HEK293 (cell line): ENCODE data around the gene LYPD3.

Experiments
- CTCF ChIA-PET: fragments of 350-600 bp; formaldehyde crosslinking; extraction: SDS; loops from one replicate; lab custom pipeline; 2021; ENCODE audit warnings: antibody characterized with exemption; lab: Yijun Ruan, JAX
- POLR2A ChIA-PET: fragments of 300-600 bp; formaldehyde crosslinking; extraction: SDS; loops from one replicate; lab custom pipeline; 2020; ENCODE audit warnings: antibody characterized with exemption, inconsistent platforms; lab: Yijun Ruan, JAX
- H3K27ac ChIP-seq: fragments of 200-500 bp; sonication (Bioruptor generic); 2 replicates; pipeline ENCODE4 v1.5.1; 2014; ENCODE audit warnings: low read depth, low read length, control low read depth, inconsistent platforms; ENCODE audit errors: extremely low read depth
- H3K36me3 ChIP-seq, 2 experiments: fragments of 200-500 bp in 1 of 2; sonication (Bioruptor generic) in 1 of 2; 1 replicate in 1 of 2; 2 replicates in 1 of 2; pipeline ENCODE4 v1.5.1; 2014 to 2017; ENCODE audit warnings: inconsistent platforms in 2 of 2, low read length in 2 of 2; ENCODE audit not compliant: control insufficient read depth in 2 of 2, insufficient read depth in 1 of 2
- H3K4me1 ChIP-seq: fragments of 200-500 bp; sonication (Bioruptor generic); 2 replicates; pipeline ENCODE4 v1.5.1; 2014; ENCODE audit warnings: mild to moderate bottlenecking, low read length, inconsistent platforms; ENCODE audit not compliant: control insufficient read depth, insufficient read depth
- H3K4me3 ChIP-seq: 2 replicates; pipeline ENCODE4 v1.5.1; 2011; ENCODE audit warnings: low read depth, mild to moderate bottlenecking, control low read depth, low read length, moderate library complexity
- H3K9me3 ChIP-seq: fragments of 200-500 bp; sonication (Bioruptor generic); 2 replicates; pipeline ENCODE4 v1.5.1; 2014; ENCODE audit warnings: low read depth, low read length, inconsistent platforms; ENCODE audit not compliant: control insufficient read depth, insufficient read depth
- OVOL3 ChIP-seq: fragments of 450-650 bp; formaldehyde crosslinking; IDR thresholded peaks from 2 replicates; pipeline ENCODE4 v1.5.1; 2016; ENCODE audit warnings: missing biosample characterization, missing genetic modification characterization
- WT1 ChIP-seq: fragments of 450-650 bp; formaldehyde crosslinking; IDR thresholded peaks from 2 replicates; pipeline ENCODE4 v1.5.1; 2016; ENCODE audit warnings: missing biosample characterization, missing genetic modification characterization
- ZFP41 ChIP-seq: fragments of 450-650 bp; formaldehyde crosslinking; IDR thresholded peaks from 2 replicates; pipeline ENCODE4 v1.5.1; 2016; ENCODE audit warnings: missing biosample characterization, missing genetic modification characterization, borderline replicate concordance
- ZNF133 ChIP-seq: fragments of 450-650 bp; formaldehyde crosslinking; IDR thresholded peaks from 2 replicates; pipeline ENCODE4 v1.5.1; 2016; ENCODE audit warnings: missing biosample characterization, missing genetic modification characterization
- ZNF175 ChIP-seq: fragments of 450-650 bp; formaldehyde crosslinking; IDR thresholded peaks from 2 replicates; pipeline ENCODE4 v1.5.1; 2016; ENCODE audit warnings: missing biosample characterization, missing genetic modification characterization
- ZNF221 ChIP-seq: fragments of 450-650 bp; formaldehyde crosslinking; IDR thresholded peaks from 2 replicates; pipeline ENCODE4 v1.5.1; 2017; ENCODE audit warnings: missing biosample characterization, missing genetic modification characterization, borderline replicate concordance
- ZNF302 ChIP-seq: fragments of 450-650 bp; formaldehyde crosslinking; IDR thresholded peaks from 2 replicates; pipeline ENCODE4 v1.5.1; 2016; ENCODE audit warnings: missing biosample characterization, missing genetic modification characterization, low read depth
- ZNF311 ChIP-seq: fragments of 450-650 bp; formaldehyde crosslinking; IDR thresholded peaks from 2 replicates; pipeline ENCODE4 v1.5.1; 2017; ENCODE audit warnings: missing biosample characterization, missing genetic modification characterization, borderline replicate concordance
- ZNF530 ChIP-seq: fragments of 450-650 bp; formaldehyde crosslinking; IDR thresholded peaks from 2 replicates; pipeline ENCODE4 v1.5.1; 2016; ENCODE audit warnings: low read depth, missing biosample characterization, missing genetic modification characterization
- ZNF585B ChIP-seq: fragments of 450-650 bp; formaldehyde crosslinking; IDR thresholded peaks from 2 replicates; pipeline ENCODE4 v1.5.1; 2016; ENCODE audit warnings: missing biosample characterization, missing genetic modification characterization
- ZNF623 ChIP-seq: fragments of 450-650 bp; formaldehyde crosslinking; IDR thresholded peaks from 2 replicates; pipeline ENCODE4 v1.5.1; 2016; ENCODE audit warnings: missing biosample characterization, missing genetic modification characterization
- ZNF707 ChIP-seq: fragments of 450-650 bp; formaldehyde crosslinking; IDR thresholded peaks from 2 replicates; pipeline ENCODE4 v1.5.1; 2016; ENCODE audit warnings: missing biosample characterization, missing genetic modification characterization
- ZNF768 ChIP-seq: fragments of 450-650 bp; formaldehyde crosslinking; IDR thresholded peaks from 2 replicates; pipeline ENCODE4 v1.5.1; 2018; ENCODE audit warnings: missing biosample characterization, mild to moderate bottlenecking, missing genetic modification characterization
- ZNF777 ChIP-seq: fragments of 450-650 bp; formaldehyde crosslinking; IDR thresholded peaks from 2 replicates; pipeline ENCODE4 v1.5.1; 2017; ENCODE audit warnings: missing biosample characterization, missing genetic modification characterization, borderline replicate concordance
- ZNF791 ChIP-seq: fragments of 450-650 bp; formaldehyde crosslinking; IDR thresholded peaks from 2 replicates; pipeline ENCODE4 v1.5.1; 2016; ENCODE audit warnings: missing biosample characterization, missing genetic modification characterization
- ZNF792 ChIP-seq: fragments of 450-650 bp; formaldehyde crosslinking; IDR thresholded peaks from 2 replicates; pipeline ENCODE4 v1.5.1; 2016; ENCODE audit warnings: missing biosample characterization, missing genetic modification characterization
- ZNF843 ChIP-seq: fragments of 450-650 bp; formaldehyde crosslinking; IDR thresholded peaks from 2 replicates; pipeline ENCODE4 v1.5.1; 2016; ENCODE audit warnings: missing biosample characterization, missing genetic modification characterization
- TF ChIP-seq, protein P1 (sequence below): fragments of 450-650 bp; formaldehyde crosslinking; IDR thresholded peaks from 2 replicates; pipeline ENCODE4 v1.5.1; 2016; ENCODE audit warnings: missing biosample characterization, missing genetic modification characterization
- TF ChIP-seq, protein P2 (sequence below): fragments of 450-650 bp; formaldehyde crosslinking; IDR thresholded peaks from 2 replicates; pipeline ENCODE4 v1.5.1; 2016; ENCODE audit warnings: missing biosample characterization, missing genetic modification characterization
- TF ChIP-seq, protein P3 (sequence below): fragments of 450-650 bp; formaldehyde crosslinking; IDR thresholded peaks from 2 replicates; pipeline ENCODE4 v1.5.1; 2016; ENCODE audit warnings: missing biosample characterization, missing genetic modification characterization, borderline replicate concordance

LYPD3 gene

DNA sequence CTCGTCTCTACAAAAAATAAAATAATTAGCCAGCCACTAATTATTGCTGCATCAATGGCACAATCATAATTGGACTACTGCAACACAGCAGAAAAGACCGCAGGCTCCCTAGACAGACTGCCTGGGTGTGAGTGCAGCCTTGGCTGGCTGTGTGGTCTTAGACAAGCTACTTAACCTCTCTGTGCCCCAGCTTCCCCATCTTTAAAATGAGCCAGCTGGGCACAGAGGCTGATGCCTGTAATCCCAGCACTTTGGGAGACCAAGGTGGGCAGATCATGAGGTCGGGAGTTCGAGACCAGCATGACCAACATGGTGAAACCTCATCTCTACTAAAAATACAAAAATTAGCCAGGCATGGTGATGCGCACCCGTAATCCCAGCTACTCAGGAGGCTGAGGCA lies 31.7 kb downstream of the LYPD3 start:
- H3K36me3 ChIP-seq: no peaks in the 10 kb centered on the region
- H3K4me1 ChIP-seq: peaks cover 5% of the 10 kb centered on the region
- ChIA-PET CTCF (interaction anchor here (0.6 to 13.5 kb wide), 8 partner anchors 10 to 124 kb away, joined by 3 to 217 read pairs (median 12); no protein-coding TSS in a partner anchor), POLR2A (no interaction called here)
- H3K4me3 ChIP-seq: no peak overlapping the region
- no peak overlapping the region for H3K27ac ChIP-seq
- no peaks in the 10 kb centered on the region for H3K9me3 ChIP-seq
- TF ChIP-seq ZNF768 (tag by site-specific recombination) (peak; percentile 74; the same call in 1 of the 2 replicates), ZNF302 (tag by site-specific recombination) (no peak), ZNF623 (no peak), ZNF175 (tag by site-specific recombination) (no peak), ZNF530 (tag by site-specific recombination) (no peak), ZNF585B (tag by site-specific recombination) (no peak)
- TF ChIP-seq, protein P1, sequence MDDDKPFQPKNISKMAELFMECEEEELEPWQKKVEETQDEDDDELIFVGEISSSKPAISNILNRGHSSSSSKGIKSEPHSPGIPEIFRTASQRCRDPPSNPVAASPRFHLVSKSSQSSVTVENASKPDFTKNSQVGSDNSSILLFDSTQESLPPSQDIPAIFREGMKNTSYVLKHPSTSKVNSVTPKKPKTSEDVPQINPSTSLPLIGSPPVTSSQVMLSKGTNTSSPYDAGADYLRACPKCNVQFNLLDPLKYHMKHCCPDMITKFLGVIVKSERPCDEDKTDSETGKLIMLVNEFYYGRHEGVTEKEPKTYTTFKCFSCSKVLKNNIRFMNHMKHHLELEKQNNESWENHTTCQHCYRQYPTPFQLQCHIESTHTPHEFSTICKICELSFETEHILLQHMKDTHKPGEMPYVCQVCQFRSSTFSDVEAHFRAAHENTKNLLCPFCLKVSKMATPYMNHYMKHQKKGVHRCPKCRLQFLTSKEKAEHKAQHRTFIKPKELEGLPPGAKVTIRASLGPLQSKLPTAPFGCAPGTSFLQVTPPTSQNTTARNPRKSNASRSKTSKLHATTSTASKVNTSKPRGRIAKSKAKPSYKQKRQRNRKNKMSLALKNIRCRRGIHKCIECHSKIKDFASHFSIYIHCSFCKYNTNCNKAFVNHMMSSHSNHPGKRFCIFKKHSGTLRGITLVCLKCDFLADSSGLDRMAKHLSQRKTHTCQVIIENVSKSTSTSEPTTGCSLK (tag by site-specific recombination): no peak

DNA sequence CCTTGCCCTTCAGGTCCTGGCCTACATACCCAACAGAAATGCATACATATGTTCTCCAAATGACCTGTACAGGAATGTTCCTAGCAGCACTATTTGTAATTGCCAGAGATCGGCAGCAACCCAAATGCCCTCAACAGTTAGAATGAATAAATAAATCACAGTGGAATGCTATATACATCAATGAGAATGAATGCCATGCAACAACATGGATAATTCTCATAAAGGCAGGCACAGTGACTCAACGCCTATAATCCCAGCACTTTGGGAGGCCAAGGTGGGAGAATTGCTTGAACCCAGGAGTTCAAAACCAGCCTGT lies 32.1 kb downstream of the LYPD3 start:
- Histone ChIP-seq H3K9me3 (no peaks in the 10 kb centered on the region), H3K36me3 (no peaks in the 10 kb centered on the region), H3K27ac (no peak overlapping the region), H3K4me1 (peaks cover 2% of the 10 kb centered on the region)
- POLR2A ChIA-PET: no interaction called here
- TF ChIP-seq ZNF221 (tag by site-specific recombination) (no peak), ZNF792 (no peak)
- TF ChIP-seq, all 188 proteins: peak for 0
- CTCF ChIA-PET: interaction anchor here (0.6 to 13.5 kb wide), 24 partner anchors 9 to 380 kb away, joined by 3 to 217 read pairs (median 8); no protein-coding TSS in a partner anchor
- no peak overlapping the region for H3K4me3 ChIP-seq

DNA sequence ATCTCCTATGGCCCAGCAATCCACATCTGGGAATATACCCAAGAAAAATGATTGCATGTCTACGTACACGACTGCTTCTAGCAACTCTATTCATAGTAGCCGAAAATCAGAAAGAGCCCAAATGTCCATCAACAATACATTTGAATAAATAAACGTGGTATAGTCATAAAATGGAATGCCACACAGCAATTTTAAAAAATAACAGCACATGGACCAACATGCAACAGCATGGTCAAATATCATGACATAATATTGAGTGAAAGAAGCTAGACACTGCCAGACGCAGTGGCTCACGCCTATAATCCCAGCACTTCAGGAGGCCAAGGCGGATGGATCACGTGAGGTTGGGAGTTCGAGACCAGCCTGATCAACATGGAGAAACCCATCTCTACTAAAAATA lies 34.4 kb downstream of the LYPD3 start:
- H3K4me3 ChIP-seq: no peak overlapping the region
- ChIA-PET POLR2A (no interaction called here), CTCF (interaction anchor here (0.5 to 13.5 kb wide), 8 partner anchors 8 to 651 kb away, joined by 3 to 217 read pairs (median 7); no protein-coding TSS in a partner anchor)

More for the DNA sequence above, 34.4 kb downstream of the LYPD3 start:
- H3K27ac ChIP-seq: no peak overlapping the region
- 0 out of 3 replicates have a peak, but pooled peaks cover 0 to 3% of the 10 kb centered on the region in 2 experiments for H3K36me3 ChIP-seq
- no peak for TF ChIP-seq ZNF791 (tag by site-specific recombination)
- TF ChIP-seq OVOL3 (tag by site-specific recombination): no peak
- no peak for TF ChIP-seq ZNF777 (tag by site-specific recombination)
- TF ChIP-seq ZNF311 (tag by site-specific recombination): no peak
- TF ChIP-seq, protein P2, sequence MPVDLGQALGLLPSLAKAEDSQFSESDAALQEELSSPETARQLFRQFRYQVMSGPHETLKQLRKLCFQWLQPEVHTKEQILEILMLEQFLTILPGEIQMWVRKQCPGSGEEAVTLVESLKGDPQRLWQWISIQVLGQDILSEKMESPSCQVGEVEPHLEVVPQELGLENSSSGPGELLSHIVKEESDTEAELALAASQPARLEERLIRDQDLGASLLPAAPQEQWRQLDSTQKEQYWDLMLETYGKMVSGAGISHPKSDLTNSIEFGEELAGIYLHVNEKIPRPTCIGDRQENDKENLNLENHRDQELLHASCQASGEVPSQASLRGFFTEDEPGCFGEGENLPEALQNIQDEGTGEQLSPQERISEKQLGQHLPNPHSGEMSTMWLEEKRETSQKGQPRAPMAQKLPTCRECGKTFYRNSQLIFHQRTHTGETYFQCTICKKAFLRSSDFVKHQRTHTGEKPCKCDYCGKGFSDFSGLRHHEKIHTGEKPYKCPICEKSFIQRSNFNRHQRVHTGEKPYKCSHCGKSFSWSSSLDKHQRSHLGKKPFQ (tag by site-specific recombination): no peak
- no peak for TF ChIP-seq ZFP41 (tag by site-specific recombination)
- TF ChIP-seq WT1 (tag by site-specific recombination): no peak
- TF ChIP-seq, protein P3, sequence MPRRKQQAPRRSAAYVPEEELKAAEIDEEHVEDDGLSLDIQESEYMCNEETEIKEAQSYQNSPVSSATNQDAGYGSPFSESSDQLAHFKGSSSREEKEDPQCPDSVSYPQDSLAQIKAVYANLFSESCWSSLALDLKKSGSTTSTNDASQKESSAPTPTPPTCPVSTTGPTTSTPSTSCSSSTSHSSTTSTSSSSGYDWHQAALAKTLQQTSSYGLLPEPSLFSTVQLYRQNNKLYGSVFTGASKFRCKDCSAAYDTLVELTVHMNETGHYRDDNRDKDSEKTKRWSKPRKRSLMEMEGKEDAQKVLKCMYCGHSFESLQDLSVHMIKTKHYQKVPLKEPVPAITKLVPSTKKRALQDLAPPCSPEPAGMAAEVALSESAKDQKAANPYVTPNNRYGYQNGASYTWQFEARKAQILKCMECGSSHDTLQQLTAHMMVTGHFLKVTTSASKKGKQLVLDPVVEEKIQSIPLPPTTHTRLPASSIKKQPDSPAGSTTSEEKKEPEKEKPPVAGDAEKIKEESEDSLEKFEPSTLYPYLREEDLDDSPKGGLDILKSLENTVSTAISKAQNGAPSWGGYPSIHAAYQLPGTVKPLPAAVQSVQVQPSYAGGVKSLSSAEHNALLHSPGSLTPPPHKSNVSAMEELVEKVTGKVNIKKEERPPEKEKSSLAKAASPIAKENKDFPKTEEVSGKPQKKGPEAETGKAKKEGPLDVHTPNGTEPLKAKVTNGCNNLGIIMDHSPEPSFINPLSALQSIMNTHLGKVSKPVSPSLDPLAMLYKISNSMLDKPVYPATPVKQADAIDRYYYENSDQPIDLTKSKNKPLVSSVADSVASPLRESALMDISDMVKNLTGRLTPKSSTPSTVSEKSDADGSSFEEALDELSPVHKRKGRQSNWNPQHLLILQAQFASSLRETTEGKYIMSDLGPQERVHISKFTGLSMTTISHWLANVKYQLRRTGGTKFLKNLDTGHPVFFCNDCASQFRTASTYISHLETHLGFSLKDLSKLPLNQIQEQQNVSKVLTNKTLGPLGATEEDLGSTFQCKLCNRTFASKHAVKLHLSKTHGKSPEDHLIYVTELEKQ (tag by site-specific recombination): no peak
- no peak for TF ChIP-seq ZNF843 (tag by site-specific recombination)
- TF ChIP-seq ZNF133 (tag by site-specific recombination): no peak
- no peak for TF ChIP-seq ZNF707
- peaks cover 4% of the 10 kb centered on the region for H3K4me1 ChIP-seq
- no peaks in the 10 kb centered on the region for H3K9me3 ChIP-seq
